GM19463 (cell line): ENCODE results near the gene PRICKLE4.

ENCODE experiments used
- ATAC-seq: cut with Tn5 transposase; IDR thresholded peaks from one replicate; pipeline ENCODE4 v1.9.1; 2021; ENCODE audit warnings: mild to moderate bottlenecking, moderate library complexity; ENCODE audit not compliant: unreplicated experiment

The PRICKLE4 gene

GRCh38 chr6:41769376-41769775 is 11.2 kb upstream of the PRICKLE4 start:
- no peak for ATAC-seq

- no peak for ATAC-seq
These were observed 10.1 kb upstream of the PRICKLE4 start for GRCh38 chr6:41770381-41771057.

GRCh38 chr6:41771058-41771983 is 9.3 kb upstream of the PRICKLE4 start:
- ATAC-seq: no peak

- ATAC-seq: no peak
These were observed 5.7 kb upstream of the PRICKLE4 start for GRCh38 chr6:41774841-41775240.

- no peak for ATAC-seq
These were observed 5.2 kb upstream of the PRICKLE4 start for GRCh38 chr6:41775293-41775882.

- ATAC-seq: no peak
These were observed 2.9 kb upstream of the PRICKLE4 start for GRCh38 chr6:41777551-41778285.

GRCh38 chr6:41778895-41779294 is 1.7 kb upstream of the PRICKLE4 start:
- no peak for ATAC-seq

GRCh38 chr6:41779336-41779735 is 1.2 kb upstream of the PRICKLE4 start:
- ATAC-seq: no peak

- ATAC-seq: peak; percentile 95
These were observed 613 bp upstream of the PRICKLE4 start, which contains the start of gene FRS3 for GRCh38 chr6:41779788-41780550. Gene FRS3, minus strand, starts transcription at chr6:41779900. Its CDS starts 2,913 bp downstream, at chr6:41776987.

- no peak for ATAC-seq
These were observed 766 bp downstream of the PRICKLE4 start for GRCh38 chr6:41781366-41781730.

GRCh38 chr6:41783106-41783780 is 2.7 kb downstream of the PRICKLE4 start:
- ATAC-seq: no peak

- no peak for ATAC-seq
These were observed 4.1 kb downstream of the PRICKLE4 start for GRCh38 chr6:41784581-41785171.

- ATAC-seq: no peak
These were observed 4.7 kb downstream of the PRICKLE4 start for GRCh38 chr6:41785254-41785653.

- ATAC-seq: peak; percentile 8
These were observed 5.3 kb downstream of the PRICKLE4 start for GRCh38 chr6:41785689-41786450.

GRCh38 chr6:41786451-41787218 is 6.1 kb downstream of the PRICKLE4 start:
- ATAC-seq: peak; percentile 65

- peak; percentile 78 for ATAC-seq
These were observed 6.8 kb downstream of the PRICKLE4 start, which contains the start of gene TOMM6 for GRCh38 chr6:41787219-41787917. Gene TOMM6, plus strand, starts transcription at chr6:41787694. Its CDS starts 4 bp downstream, at chr6:41787698.

- ATAC-seq: no peak
These were observed 8.8 kb downstream of the PRICKLE4 start for GRCh38 chr6:41789390-41789724.
